ENCODE data around the gene ZCCHC7. TPM values are rescaled to one million over a fixed set of nuclear protein-coding genes. Genes with fewer than 3 reads are reported as not detected.

Gene ZCCHC7
- polyA plus RNA-seq, 1 donor from 2014 or later = 10.9 TPM

DNA sequence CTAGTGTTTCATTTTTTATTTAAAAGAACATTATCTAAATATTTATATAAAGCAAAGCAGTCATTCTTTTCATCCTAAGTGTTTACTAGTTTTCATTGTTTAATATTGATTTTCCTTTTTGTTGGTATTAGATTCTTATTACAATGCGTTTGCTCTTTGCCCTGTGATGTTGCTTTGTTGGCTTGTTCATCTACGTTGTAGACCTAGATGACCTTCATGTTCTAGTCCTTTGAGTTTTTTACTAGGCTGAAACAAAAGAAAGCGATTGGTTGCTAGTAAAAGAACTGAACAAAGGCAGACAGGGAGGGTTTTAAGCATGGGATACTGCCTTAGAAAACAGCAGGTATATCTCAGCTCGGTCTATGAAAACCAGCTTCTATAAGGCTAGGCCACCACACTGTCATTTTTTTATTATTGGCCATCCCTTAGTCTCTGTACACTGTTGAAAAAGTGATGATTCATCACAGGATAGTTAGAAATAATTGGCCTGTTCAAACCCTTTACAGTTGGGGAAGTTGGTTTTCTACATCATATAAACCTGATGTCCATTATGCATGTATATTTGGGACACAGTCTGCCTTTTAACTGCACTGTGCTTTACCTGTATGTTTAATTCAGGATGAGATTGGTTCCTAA lies 119.0 kb downstream of the ZCCHC7 start:
- H3K27ac ChIP-seq (ENCODE audit: low read length) = no peak overlapping the region
- no peaks in the 10 kb centered on the region for H3K9me3 ChIP-seq (ENCODE audit: low read length)
- no peak overlapping the region for H3K9ac ChIP-seq (ENCODE audit: low read length)
- no peak for TF ChIP-seq RAD21 (conservative IDR thresholded peaks at IDR 0.05)
- no peak for TF ChIP-seq EZH2 (IDR thresholded peaks at IDR 0.05; ENCODE audit: borderline replicate concordance, insufficient read depth, low read length, poor library complexity, severe bottlenecking)
- TF ChIP-seq EP300 (conservative IDR thresholded peaks at IDR 0.05; ENCODE audit: poor library complexity, severe bottlenecking) = no peak
- TF ChIP-seq SMC3 (conservative IDR thresholded peaks at IDR 0.05; ENCODE audit: poor library complexity) = no peak
- TF ChIP-seq, protein P1, sequence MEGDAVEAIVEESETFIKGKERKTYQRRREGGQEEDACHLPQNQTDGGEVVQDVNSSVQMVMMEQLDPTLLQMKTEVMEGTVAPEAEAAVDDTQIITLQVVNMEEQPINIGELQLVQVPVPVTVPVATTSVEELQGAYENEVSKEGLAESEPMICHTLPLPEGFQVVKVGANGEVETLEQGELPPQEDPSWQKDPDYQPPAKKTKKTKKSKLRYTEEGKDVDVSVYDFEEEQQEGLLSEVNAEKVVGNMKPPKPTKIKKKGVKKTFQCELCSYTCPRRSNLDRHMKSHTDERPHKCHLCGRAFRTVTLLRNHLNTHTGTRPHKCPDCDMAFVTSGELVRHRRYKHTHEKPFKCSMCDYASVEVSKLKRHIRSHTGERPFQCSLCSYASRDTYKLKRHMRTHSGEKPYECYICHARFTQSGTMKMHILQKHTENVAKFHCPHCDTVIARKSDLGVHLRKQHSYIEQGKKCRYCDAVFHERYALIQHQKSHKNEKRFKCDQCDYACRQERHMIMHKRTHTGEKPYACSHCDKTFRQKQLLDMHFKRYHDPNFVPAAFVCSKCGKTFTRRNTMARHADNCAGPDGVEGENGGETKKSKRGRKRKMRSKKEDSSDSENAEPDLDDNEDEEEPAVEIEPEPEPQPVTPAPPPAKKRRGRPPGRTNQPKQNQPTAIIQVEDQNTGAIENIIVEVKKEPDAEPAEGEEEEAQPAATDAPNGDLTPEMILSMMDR (IDR thresholded peaks at IDR 0.05; ENCODE audit: poor library complexity, severe bottlenecking) = no peak
- TF ChIP-seq, protein P2, sequence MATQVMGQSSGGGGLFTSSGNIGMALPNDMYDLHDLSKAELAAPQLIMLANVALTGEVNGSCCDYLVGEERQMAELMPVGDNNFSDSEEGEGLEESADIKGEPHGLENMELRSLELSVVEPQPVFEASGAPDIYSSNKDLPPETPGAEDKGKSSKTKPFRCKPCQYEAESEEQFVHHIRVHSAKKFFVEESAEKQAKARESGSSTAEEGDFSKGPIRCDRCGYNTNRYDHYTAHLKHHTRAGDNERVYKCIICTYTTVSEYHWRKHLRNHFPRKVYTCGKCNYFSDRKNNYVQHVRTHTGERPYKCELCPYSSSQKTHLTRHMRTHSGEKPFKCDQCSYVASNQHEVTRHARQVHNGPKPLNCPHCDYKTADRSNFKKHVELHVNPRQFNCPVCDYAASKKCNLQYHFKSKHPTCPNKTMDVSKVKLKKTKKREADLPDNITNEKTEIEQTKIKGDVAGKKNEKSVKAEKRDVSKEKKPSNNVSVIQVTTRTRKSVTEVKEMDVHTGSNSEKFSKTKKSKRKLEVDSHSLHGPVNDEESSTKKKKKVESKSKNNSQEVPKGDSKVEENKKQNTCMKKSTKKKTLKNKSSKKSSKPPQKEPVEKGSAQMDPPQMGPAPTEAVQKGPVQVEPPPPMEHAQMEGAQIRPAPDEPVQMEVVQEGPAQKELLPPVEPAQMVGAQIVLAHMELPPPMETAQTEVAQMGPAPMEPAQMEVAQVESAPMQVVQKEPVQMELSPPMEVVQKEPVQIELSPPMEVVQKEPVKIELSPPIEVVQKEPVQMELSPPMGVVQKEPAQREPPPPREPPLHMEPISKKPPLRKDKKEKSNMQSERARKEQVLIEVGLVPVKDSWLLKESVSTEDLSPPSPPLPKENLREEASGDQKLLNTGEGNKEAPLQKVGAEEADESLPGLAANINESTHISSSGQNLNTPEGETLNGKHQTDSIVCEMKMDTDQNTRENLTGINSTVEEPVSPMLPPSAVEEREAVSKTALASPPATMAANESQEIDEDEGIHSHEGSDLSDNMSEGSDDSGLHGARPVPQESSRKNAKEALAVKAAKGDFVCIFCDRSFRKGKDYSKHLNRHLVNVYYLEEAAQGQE (IDR thresholded peaks at IDR 0.05; ENCODE audit: borderline replicate concordance) = no peak
- TF ChIP-seq MXI1 (conservative IDR thresholded peaks at IDR 0.05; ENCODE audit: poor library complexity, severe bottlenecking) = no peak
- no peak for TF ChIP-seq TAF1 (IDR thresholded peaks at IDR 0.05; ENCODE audit: low read depth)
- TF ChIP-seq POLR2AphosphoS5 (IDR thresholded peaks at IDR 0.05) = no peak
- H3K79me2 ChIP-seq (replicated peaks; ENCODE audit: insufficient read depth, low read length) = no peaks in the 10 kb centered on the region
- no peaks in the 10 kb centered on the region for H4K20me1 ChIP-seq (ENCODE audit: insufficient read depth)
- H3K9me2 ChIP-seq (ENCODE audit: insufficient read depth, low read length) = no peaks in the 10 kb centered on the region
- no peaks in the 10 kb centered on the region for H3K36me3 ChIP-seq (ENCODE audit: insufficient read depth, low read length)
- no peaks in the 10 kb centered on the region for H3K27me3 ChIP-seq (ENCODE audit: insufficient read depth, low read depth, low read length)
- H3K4me2 ChIP-seq (ENCODE audit: low read length) = no peak overlapping the region
- H3K4me3 ChIP-seq (ENCODE audit: low read length) = no peak overlapping the region
- no peaks in the 10 kb centered on the region for H3F3A ChIP-seq (ENCODE audit: insufficient read depth, low read length, poor library complexity, severe bottlenecking)
- no peak overlapping the region for H2AFZ ChIP-seq (ENCODE audit: low read depth, low read length)

DNA sequence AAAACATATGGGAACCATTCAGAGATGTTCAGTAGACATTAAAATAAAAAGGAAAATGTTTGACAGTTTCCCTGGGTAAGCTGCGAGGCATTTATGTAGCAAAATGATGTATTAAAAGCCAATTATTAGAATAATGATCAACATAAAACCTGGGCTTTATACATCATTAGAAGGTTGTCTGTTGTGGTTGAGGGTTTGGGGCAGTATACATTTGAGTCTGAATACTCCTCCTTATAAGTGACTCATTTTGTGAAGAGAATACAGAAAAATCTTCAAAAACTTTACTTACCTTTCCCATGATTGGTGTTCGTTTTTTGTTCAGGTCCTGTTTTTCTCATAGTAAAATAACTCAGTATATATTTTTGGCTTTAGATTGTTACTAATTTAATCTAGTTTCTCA lies 119.5 kb downstream of the ZCCHC7 start:
- no peaks in the 10 kb centered on the region for H4K20me1 ChIP-seq (ENCODE audit: insufficient read depth)
- H3F3A ChIP-seq (ENCODE audit: insufficient read depth, low read length, poor library complexity, severe bottlenecking) = no peaks in the 10 kb centered on the region
- H3K9me3 ChIP-seq (ENCODE audit: low read length) = no peaks in the 10 kb centered on the region
- no peak overlapping the region for H3K9ac ChIP-seq (ENCODE audit: low read length)
- no peak overlapping the region for H3K4me3 ChIP-seq (ENCODE audit: low read length)
- H3K27me3 ChIP-seq (ENCODE audit: insufficient read depth, low read depth, low read length) = no peaks in the 10 kb centered on the region
- H3K79me2 ChIP-seq (replicated peaks; ENCODE audit: insufficient read depth, low read length) = no peaks in the 10 kb centered on the region
- H3K9me2 ChIP-seq (ENCODE audit: insufficient read depth, low read length) = no peaks in the 10 kb centered on the region
- no peaks in the 10 kb centered on the region for H3K36me3 ChIP-seq (ENCODE audit: insufficient read depth, low read length)
- H3K4me2 ChIP-seq (ENCODE audit: low read length) = no peak overlapping the region
- TF ChIP-seq MXI1 (conservative IDR thresholded peaks at IDR 0.05; ENCODE audit: poor library complexity, severe bottlenecking) (no peak), EZH2 (IDR thresholded peaks at IDR 0.05; ENCODE audit: borderline replicate concordance, insufficient read depth, low read length, poor library complexity, severe bottlenecking) (no peak), POLR2AphosphoS5 (IDR thresholded peaks at IDR 0.05) (no peak), EP300 (conservative IDR thresholded peaks at IDR 0.05; ENCODE audit: poor library complexity, severe bottlenecking) (no peak), SMC3 (conservative IDR thresholded peaks at IDR 0.05; ENCODE audit: poor library complexity) (no peak), RAD21 (conservative IDR thresholded peaks at IDR 0.05) (no peak), TAF1 (IDR thresholded peaks at IDR 0.05; ENCODE audit: low read depth) (no peak)
- TF ChIP-seq, protein P1 (IDR thresholded peaks at IDR 0.05; ENCODE audit: poor library complexity, severe bottlenecking) = no peak
- TF ChIP-seq, protein P2 (IDR thresholded peaks at IDR 0.05; ENCODE audit: borderline replicate concordance) = no peak
- no peak overlapping the region for H2AFZ ChIP-seq (ENCODE audit: low read depth, low read length)
- H3K27ac ChIP-seq (ENCODE audit: low read length) = no peak overlapping the region

Measured in neural cell (in vitro differentiated cells).